HepG2 (cell line): ENCODE measurements around the gene CDK18.

ENCODE experiments used
- NR2F1 ChIP-seq, 2 experiments: fragments of 450-650 bp in 1 of 2; formaldehyde crosslinking in 1 of 2; IDR thresholded peaks; 2 replicates each; pipeline versions ENCODE4 v1.5.0 to v1.6.1; 2016 to 2020; ENCODE audit warnings: mild to moderate bottlenecking in 1 of 2, missing compliant biosample characterization in 1 of 2, missing genetic modification reagents in 1 of 2, moderate library complexity in 1 of 2
- SMYD3 ChIP-seq: sonication (generic); formaldehyde crosslinking; IDR thresholded peaks from 2 replicates; pipeline ENCODE4 v1.8.1; 2023; ENCODE audit warnings: mild to moderate bottlenecking, missing genetic modification reagents
- STAG1 ChIP-seq: sonication (generic); formaldehyde crosslinking; IDR thresholded peaks from 2 replicates; pipeline ENCODE4 v1.4.0; 2020; ENCODE audit warnings: missing genetic modification reagents
- ZSCAN29 ChIP-seq: sonication (generic); formaldehyde crosslinking; conservative IDR thresholded peaks from 2 replicates; pipeline ENCODE4 v1.4.0; 2020; ENCODE audit warnings: mild to moderate bottlenecking, missing genetic modification reagents
- TF ChIP-seq, protein P1 (sequence below): sonication (generic); formaldehyde crosslinking; IDR thresholded peaks from 2 replicates; pipeline ENCODE4 v1.5.0; 2020; ENCODE audit warnings: mild to moderate bottlenecking, missing genetic modification reagents, moderate library complexity
- TF ChIP-seq, protein P2 (sequence below): sonication (generic); formaldehyde crosslinking; IDR thresholded peaks from 2 replicates; pipeline ENCODE4 v1.5.1; 2020; ENCODE audit warnings: mild to moderate bottlenecking, moderate library complexity, missing genetic modification reagents
- TF ChIP-seq, protein P3 (sequence below): sonication (generic); formaldehyde crosslinking; IDR thresholded peaks from 2 replicates; pipeline ENCODE4 v1.8.0; 2022; ENCODE audit warnings: mild to moderate bottlenecking, missing genetic modification reagents, borderline replicate concordance

DNA sequence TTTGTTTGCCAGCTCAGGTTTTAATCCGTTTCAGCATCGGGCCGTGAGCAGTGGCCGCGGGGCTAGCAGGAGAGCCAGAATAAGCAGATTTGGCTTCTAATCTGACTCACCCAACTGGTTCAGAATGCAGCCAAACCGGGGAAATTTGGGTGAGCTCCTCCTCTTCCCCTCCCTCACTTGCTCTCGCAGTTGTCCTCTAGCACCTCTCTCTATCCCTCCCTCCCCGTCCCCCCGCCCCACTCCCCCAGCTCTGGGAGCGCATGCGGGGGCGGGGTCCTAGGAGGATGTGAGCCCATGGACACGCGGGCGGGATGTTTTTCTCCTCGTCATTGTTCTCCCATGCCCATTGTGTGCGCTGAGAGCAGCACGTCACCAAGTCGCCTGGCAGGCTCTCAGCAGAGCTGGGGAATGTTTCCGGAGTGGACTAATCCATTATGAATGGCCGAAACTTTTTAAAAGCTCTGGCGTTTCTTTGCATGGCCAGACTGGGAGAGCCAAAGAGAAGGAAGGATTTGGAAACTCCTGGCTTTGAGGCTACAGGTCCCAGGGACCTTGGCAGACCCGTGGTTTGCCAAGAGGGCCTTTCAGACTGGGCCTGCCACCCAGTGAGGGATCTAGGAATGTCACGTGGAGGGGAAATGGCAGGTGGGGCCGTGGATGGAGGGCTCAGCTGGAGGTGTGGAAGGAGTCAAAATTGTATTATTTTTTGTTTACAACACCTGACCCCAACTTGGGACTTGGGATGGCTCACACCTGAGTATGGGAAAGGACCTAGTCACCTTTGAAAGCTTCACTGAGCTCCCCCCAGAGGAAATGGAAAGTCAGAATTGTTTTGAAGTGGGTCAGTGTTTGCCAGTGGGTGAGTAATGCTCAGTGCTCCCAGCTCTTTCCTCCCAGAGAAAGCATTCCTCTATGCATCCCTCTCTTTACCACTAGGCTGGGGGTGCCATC is 39.2 kb downstream of the CDK18 start:
- no peak for TF ChIP-seq STAG1 (CRISPR knock-in tag)
- TF ChIP-seq, protein P1, sequence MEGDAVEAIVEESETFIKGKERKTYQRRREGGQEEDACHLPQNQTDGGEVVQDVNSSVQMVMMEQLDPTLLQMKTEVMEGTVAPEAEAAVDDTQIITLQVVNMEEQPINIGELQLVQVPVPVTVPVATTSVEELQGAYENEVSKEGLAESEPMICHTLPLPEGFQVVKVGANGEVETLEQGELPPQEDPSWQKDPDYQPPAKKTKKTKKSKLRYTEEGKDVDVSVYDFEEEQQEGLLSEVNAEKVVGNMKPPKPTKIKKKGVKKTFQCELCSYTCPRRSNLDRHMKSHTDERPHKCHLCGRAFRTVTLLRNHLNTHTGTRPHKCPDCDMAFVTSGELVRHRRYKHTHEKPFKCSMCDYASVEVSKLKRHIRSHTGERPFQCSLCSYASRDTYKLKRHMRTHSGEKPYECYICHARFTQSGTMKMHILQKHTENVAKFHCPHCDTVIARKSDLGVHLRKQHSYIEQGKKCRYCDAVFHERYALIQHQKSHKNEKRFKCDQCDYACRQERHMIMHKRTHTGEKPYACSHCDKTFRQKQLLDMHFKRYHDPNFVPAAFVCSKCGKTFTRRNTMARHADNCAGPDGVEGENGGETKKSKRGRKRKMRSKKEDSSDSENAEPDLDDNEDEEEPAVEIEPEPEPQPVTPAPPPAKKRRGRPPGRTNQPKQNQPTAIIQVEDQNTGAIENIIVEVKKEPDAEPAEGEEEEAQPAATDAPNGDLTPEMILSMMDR (CRISPR knock-in tag) = no peak
- no peak for TF ChIP-seq NR2F1 (CRISPR knock-in tag; IDR thresholded peaks at IDR 0.05)
- TF ChIP-seq ZSCAN29 (CRISPR knock-in tag) = no peak
- TF ChIP-seq, protein P2, sequence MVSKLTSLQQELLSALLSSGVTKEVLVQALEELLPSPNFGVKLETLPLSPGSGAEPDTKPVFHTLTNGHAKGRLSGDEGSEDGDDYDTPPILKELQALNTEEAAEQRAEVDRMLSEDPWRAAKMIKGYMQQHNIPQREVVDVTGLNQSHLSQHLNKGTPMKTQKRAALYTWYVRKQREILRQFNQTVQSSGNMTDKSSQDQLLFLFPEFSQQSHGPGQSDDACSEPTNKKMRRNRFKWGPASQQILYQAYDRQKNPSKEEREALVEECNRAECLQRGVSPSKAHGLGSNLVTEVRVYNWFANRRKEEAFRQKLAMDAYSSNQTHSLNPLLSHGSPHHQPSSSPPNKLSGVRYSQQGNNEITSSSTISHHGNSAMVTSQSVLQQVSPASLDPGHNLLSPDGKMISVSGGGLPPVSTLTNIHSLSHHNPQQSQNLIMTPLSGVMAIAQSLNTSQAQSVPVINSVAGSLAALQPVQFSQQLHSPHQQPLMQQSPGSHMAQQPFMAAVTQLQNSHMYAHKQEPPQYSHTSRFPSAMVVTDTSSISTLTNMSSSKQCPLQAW (CRISPR knock-in tag) = no peak
- TF ChIP-seq, protein P3, sequence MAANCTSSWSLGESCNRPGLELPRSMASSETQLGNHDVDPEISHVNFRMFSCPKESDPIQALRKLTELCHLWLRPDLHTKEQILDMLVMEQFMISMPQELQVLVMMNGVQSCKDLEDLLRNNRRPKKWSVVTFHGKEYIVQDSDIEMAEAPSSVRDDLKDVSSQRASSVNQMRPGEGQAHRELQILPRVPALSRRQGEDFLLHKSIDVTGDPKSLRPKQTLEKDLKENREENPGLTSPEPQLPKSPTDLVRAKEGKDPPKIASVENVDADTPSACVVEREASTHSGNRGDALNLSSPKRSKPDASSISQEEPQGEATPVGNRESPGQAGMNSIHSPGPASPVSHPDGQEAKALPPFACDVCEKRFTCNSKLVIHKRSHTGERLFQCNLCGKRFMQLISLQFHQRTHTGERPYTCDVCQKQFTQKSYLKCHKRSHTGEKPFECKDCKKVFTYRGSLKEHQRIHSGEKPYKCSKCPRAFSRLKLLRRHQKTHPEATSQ (CRISPR knock-in tag) = no peak
- TF ChIP-seq SMYD3 (CRISPR knock-in tag) = no peak
